Measurements from ENCODE around the gene PCDH9. TPM values are rescaled to one million over a fixed set of nuclear protein-coding genes. Genes with fewer than 3 reads are reported as not detected.

Gene PCDH9
- total and polyA plus RNA-seq, 2 of the 4 experiments (the other 2 are of a cell fraction): 2.2 to 10.2 TPM

DNA sequence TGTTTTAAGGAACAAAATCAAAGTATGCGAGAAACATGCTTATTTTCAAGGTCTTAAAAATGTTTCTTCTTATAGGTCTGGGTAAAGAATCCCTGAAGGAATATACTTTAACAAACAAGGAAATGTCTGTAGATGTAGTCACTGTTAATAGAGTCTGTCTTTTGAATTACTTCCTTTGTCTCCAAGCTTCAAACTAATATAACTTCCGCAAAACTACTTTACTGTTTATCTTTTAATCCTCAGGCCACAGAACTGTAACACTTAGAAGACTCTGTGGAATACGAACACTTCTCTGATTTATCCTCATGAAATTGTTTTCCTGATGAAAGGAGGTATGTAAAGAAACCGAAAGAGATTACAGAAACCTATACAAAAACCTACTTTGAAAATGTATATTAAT, 316.0 kb downstream of the PCDH9 start:
- DNase-seq (peak; percentile 5), ATAC-seq (ENCODE audit: low read depth) (no peak)
- H3K4me1 ChIP-seq (ENCODE audit: control insufficient read depth, insufficient read depth, low read length): no peaks in the 10 kb centered on the region; the same call in 1 of the 2 replicates
- no peaks in the 10 kb centered on the region for H3K79me1 ChIP-seq (ENCODE audit: low read depth in 1 of 2, low read length in 2 of 2)
- no peak overlapping the region for H2AK9ac ChIP-seq (replicated peaks; ENCODE audit: low read depth, low read length, poor library complexity)
- H3K4me3 ChIP-seq (ENCODE audit: insufficient read depth, low read depth, low read length): no peak overlapping the region
- POLR2A ChIA-PET (ENCODE audit: unreplicated experiment): no interaction called here
- TF ChIP-seq BHLHE40 (IDR thresholded peaks at IDR 0.05; ENCODE audit: low read depth, low read length) (no peak), CTCF (conservative IDR thresholded peaks at IDR 0.05; ENCODE audit: low read depth, low read length) (no peak), CEBPB (IDR thresholded peaks at IDR 0.05; ENCODE audit: low read depth, low read length) (no peak), CHD1 (IDR thresholded peaks at IDR 0.05; ENCODE audit: low read depth, low read length) (no peak), RCOR1 (IDR thresholded peaks at IDR 0.05; ENCODE audit: insufficient replicate concordance, low read length) (no peak), RFX5 (IDR thresholded peaks at IDR 0.05; ENCODE audit: low read depth, low read length) (no peak), POLR2A (IDR thresholded peaks at IDR 0.05; ENCODE audit: low read depth, low read length) (no peak), ELK1 (IDR thresholded peaks at IDR 0.05; ENCODE audit: borderline replicate concordance, low read depth, low read length) (no peak), SMC3 (IDR thresholded peaks at IDR 0.05; ENCODE audit: low read depth, low read length) (no peak), RAD21 (IDR thresholded peaks at IDR 0.05; ENCODE audit: low read length) (no peak), MXI1 (IDR thresholded peaks at IDR 0.05; ENCODE audit: borderline replicate concordance, low read depth, low read length) (no peak), FOS (IDR thresholded peaks at IDR 0.05; ENCODE audit: low read depth, low read length) (no peak), MAZ (IDR thresholded peaks at IDR 0.05; ENCODE audit: borderline replicate concordance, low read depth, low read length) (no peak)
- TF ChIP-seq, protein P1, sequence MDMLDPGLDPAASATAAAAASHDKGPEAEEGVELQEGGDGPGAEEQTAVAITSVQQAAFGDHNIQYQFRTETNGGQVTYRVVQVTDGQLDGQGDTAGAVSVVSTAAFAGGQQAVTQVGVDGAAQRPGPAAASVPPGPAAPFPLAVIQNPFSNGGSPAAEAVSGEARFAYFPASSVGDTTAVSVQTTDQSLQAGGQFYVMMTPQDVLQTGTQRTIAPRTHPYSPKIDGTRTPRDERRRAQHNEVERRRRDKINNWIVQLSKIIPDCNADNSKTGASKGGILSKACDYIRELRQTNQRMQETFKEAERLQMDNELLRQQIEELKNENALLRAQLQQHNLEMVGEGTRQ (IDR thresholded peaks at IDR 0.05; ENCODE audit: low read depth, low read length): no peak
- no peak overlapping the region for H2BK20ac ChIP-seq (ENCODE audit: low read depth, low read length)
- dilution Hi-C loops (cut with HindIII; ENCODE audit: low sequenced_read_pairs, unreplicated experiment): no loop called here
- H3K9ac ChIP-seq (ENCODE audit: low read depth, low read length): no peak overlapping the region
- no peak overlapping the region for H3K4me2 ChIP-seq (ENCODE audit: low read depth, low read length)
- H3K56ac ChIP-seq (ENCODE audit: extremely low read depth, insufficient read depth, low read length): no peak overlapping the region
- no peak overlapping the region for H3K27ac ChIP-seq (ENCODE audit: insufficient read depth, low read length)
- in situ Hi-C loops (cut with MboI; ENCODE audit: low sequenced_read_pairs): no loop called here
- H3K9me3 ChIP-seq (ENCODE audit: control insufficient read depth, insufficient read depth, low read length): no peaks in the 10 kb centered on the region
- no peak overlapping the region for H4K5ac ChIP-seq (ENCODE audit: low read depth, low read length)
- no peak overlapping the region for H2AK5ac ChIP-seq (ENCODE audit: low read depth, low read length)
- no peak overlapping the region; a peak in 1 of 4 replicates for H4K8ac ChIP-seq (ENCODE audit: low read depth in 2 of 2, low read length in 2 of 2)
- 0 out of 2 replicates have a peak overlapping the region, but pooled peaks have one; percentile 13 for H3K14ac ChIP-seq (replicated peaks; ENCODE audit: low read depth, low read length)
- WGBS, 2 experiments (ENCODE audit: extremely low coverage in 2 of 2, insufficient read length in 1 of 2): no CpG with 5 or more reads among the region's 4 CpGs
- no peaks in the 10 kb centered on the region for H3K27me3 ChIP-seq (ENCODE audit: control insufficient read depth, insufficient read depth, low read length)
- no peak overlapping the region for H3K4ac ChIP-seq (ENCODE audit: low read depth, low read length)
- peak overlapping the region; percentile 58 for H2BK5ac ChIP-seq (ENCODE audit: low read depth, low read length, poor library complexity, severe bottlenecking)
- intact Hi-C loops (cut with micrococcal nuclease): no loop called here
- H2AFZ ChIP-seq (replicated peaks; ENCODE audit: low read length, poor library complexity): no peak overlapping the region
- no peak overlapping the region for H3K23ac ChIP-seq (ENCODE audit: low read depth, low read length)
- no TSS peak for BruUV-seq (replicated peaks)
- H2BK120ac ChIP-seq (ENCODE audit: low read depth, low read length): no peak overlapping the region; the same call in 1 of the 2 replicates
- no peak overlapping the region for H2BK15ac ChIP-seq (ENCODE audit: low read depth, low read length)
- H3K36me3 ChIP-seq (ENCODE audit: control insufficient read depth, insufficient read depth, low read length): no peaks in the 10 kb centered on the region
- no peaks in the 10 kb centered on the region for H3K9me1 ChIP-seq (ENCODE audit: insufficient read depth, low read length)
- no peaks in the 10 kb centered on the region for H4K20me1 ChIP-seq (ENCODE audit: insufficient read depth, low read length)
- H4K91ac ChIP-seq (ENCODE audit: insufficient read depth, low read depth, low read length): no peak overlapping the region
- CTCF ChIA-PET: no interaction called here
- H3K18ac ChIP-seq (ENCODE audit: low read depth, low read length): no peak overlapping the region

All from IMR-90 (cell line).